Adrenal gland (tissue), 12 donors: Measurements from ENCODE around the gene GNG2. TPM values are rescaled to one million over a fixed set of nuclear protein-coding genes. Genes with fewer than 3 reads are reported as not detected.

Experiments used
- DNase-seq, 7 donors: peaks; one replicate each; pipeline ENCODE4 v3.0.0-alpha.2; 2019 to 2020
- H3K27ac ChIP-seq, 5 donors: fragments of 200-600 bp; sonication (generic) in 4 of 5; 1 replicate in 3 of 5; 2 replicates in 2 of 5; pipeline versions ENCODE4 v1.5.1 to v1.8.0; 2016 to 2020; ENCODE audit warnings: mild to moderate bottlenecking in 1 of 5
- H3K27me3 ChIP-seq: fragments of 200-600 bp; 2 replicates; pipeline ENCODE4 v1.8.0; 2021
- H3K36me3 ChIP-seq, 2 donors: fragments of 200-600 bp; replicated peaks in 1 of 2; 1 replicate in 1 of 2; 2 replicates in 1 of 2; pipeline versions ENCODE4 v1.5.1 to v1.8.0; 2018 to 2022
- H3K4me1 ChIP-seq, 2 donors: fragments of 200-600 bp; replicated peaks in 1 of 2; 1 replicate in 1 of 2; 2 replicates in 1 of 2; pipeline versions ENCODE4 v1.5.1 to v1.8.0; 2018 to 2021
- H3K4me3 ChIP-seq, 4 donors: fragments of 200-600 bp; sonication (generic) in 3 of 4; one replicate each; pipeline ENCODE4 v1.5.1; 2016 to 2018
- H3K9me3 ChIP-seq, 3 donors: fragments of 200-600 bp; sonication (generic) in 1 of 3; replicated peaks in 1 of 3; 1 replicate in 2 of 3; 2 replicates in 1 of 3; pipeline versions ENCODE4 v1.5.1 to v1.8.0; 2016 to 2021
- CTCF ChIP-seq, 6 experiments: fragments of 450-650 bp in 4 of 6; fragments of 200-600 bp in 2 of 6; sonication (generic) in 1 of 6; IDR thresholded peaks; 1 replicate in 5 of 6; 2 replicates in 1 of 6; pipeline versions ENCODE4 v1.5.1 to v1.8.0; 2016 to 2021; ENCODE audit warnings: antibody characterized with exemption in 6 of 6, mild to moderate bottlenecking in 2 of 6, moderate library complexity in 1 of 6
- POLR2A ChIP-seq, 2 donors: fragments of 450-650 bp; IDR thresholded peaks; one replicate each; pipeline ENCODE4 v1.6.1; 2017; ENCODE audit warnings: antibody characterized with exemption in 2 of 2, mild to moderate bottlenecking in 2 of 2, moderate library complexity in 1 of 2
- WGBS, 4 donors: extraction: QIAGEN DNeasy Blood & Tissue Kit in 2 of 4; methylation state at CpG; one replicate each; pipeline versions ENCODE4 v1.1.5 to v1.1.7; 2013 to 2017; 5-methylcytosine and 5-hydroxymethylcytosine counted together
- intact Hi-C, 2 donors: fragments of 100-400 bp; cut with DNase I; formaldehyde crosslinking; loops; one replicate each; pipeline versions ENCODE4 v1.14.1 to v1.15.0; 2022 to 2023
- polyA plus RNA-seq, 3 donors: library from polyadenylated mRNA; stranded (reverse); fragments of 200-250 nt in 2 of 3; fragments of 350-450 nt in 1 of 3; fragmentation: Illumina TruSeq in 1 of 3; extraction: RNeasy Lipid Tissue Mini Kit (QIAGEN cat#74804) in 1 of 3; gene quantifications; one replicate each; pipeline ENCODE4 v1.2.3, GENCODE V29; 2013 to 2014
- total RNA-seq, 9 donors: library from RNA; depleted of rRNA in 4 of 9; stranded (reverse); fragments of >200 nt in 4 of 9; fragments of 120-200 nt in 1 of 9; fragmentation: NEBNext Ultra II Directional in 1 of 9; extraction: Animal tissue kit (Norgen Biotek cat#: 25700) in 1 of 9; gene quantifications; one replicate each; pipeline versions ENCODE4 v1.1.0 to v1.2.4, GENCODE V29; 2013 to 2023
- donor health status: healthy with polysubstance abuse.
- donor health status: Bipolar disorder and iron deficiency.
- donor health status: DM: yes; HTN: yes; CAD: no.
- donor health status: DM: no; HTN: no; CAD: no.
- donor health status: DM: no; HTN: no; CAD: no.
- donor health status: DM: yes; HTN: yes; CAD: no.

The GNG2 gene
- total and polyA plus RNA-seq, 12 donors: 6.7 to 61.4 (median 20.7) TPM

GRCh38 chr14:51859131-51859530 lies 1.3 kb upstream of the GNG2 start:
- TF ChIP-seq CTCF (IDR thresholded peaks at IDR 0.05): no peak
- TF ChIP-seq POLR2A (IDR thresholded peaks at IDR 0.05): no peak
- peaks cover 13 to 29% of the 10 kb centered on the region in 2 donors for H3K4me1 ChIP-seq
- WGBS, 4 donors: 82 to 88% (median 86%) methylated on average over 5 of the region's 5 CpGs
- H3K9me3 ChIP-seq: no peaks in the 10 kb centered on the region
- H3K27me3 ChIP-seq: no peaks in the 10 kb centered on the region
- H3K36me3 ChIP-seq: no peaks in the 10 kb centered on the region
- DNase-seq: no peak
- intact Hi-C loops: no loop called here
- no peak overlapping the region for H3K27ac ChIP-seq
- H3K4me3 ChIP-seq: no peak overlapping the region

GRCh38 chr14:51860825-51861499 lies 550 bp downstream of the GNG2 start:
- Histone ChIP-seq H3K27ac (peak overlapping the region in 3 of 5 donors; percentile 30 to 70 (median 33)), H3K9me3 (no peaks in the 10 kb centered on the region), H3K27me3 (no peaks in the 10 kb centered on the region), H3K36me3 (no peaks in the 10 kb centered on the region), H3K4me3 (peak overlapping the region in 2 of 4 donors; percentile 33 to 54), H3K4me1 (peaks cover 7 to 24% of the 10 kb centered on the region in 2 donors)
- WGBS, 4 donors: 6 to 13% (median 9%) methylated on average over 12 of the region's 12 CpGs
- intact Hi-C loops: no loop called here
- TF ChIP-seq CTCF (IDR thresholded peaks at IDR 0.05) (no peak), POLR2A (IDR thresholded peaks at IDR 0.05) (no peak)
- no peak for DNase-seq

- TF ChIP-seq POLR2A (IDR thresholded peaks at IDR 0.05) (no peak), CTCF (IDR thresholded peaks at IDR 0.05) (no peak)
- intact Hi-C loops: no loop called here
- no peak for DNase-seq
- Histone ChIP-seq H3K4me1 (peaks cover 7 to 24% of the 10 kb centered on the region in 2 donors), H3K4me3 (peak overlapping the region in 1 of 4 donors; percentile 54), H3K36me3 (no peaks in the 10 kb centered on the region), H3K27ac (no peak overlapping the region), H3K27me3 (no peaks in the 10 kb centered on the region), H3K9me3 (no peaks in the 10 kb centered on the region)
- WGBS, 4 donors: 59 to 72% (median 68%) methylated on average over 5 of the region's 5 CpGs
These were observed 1.9 kb downstream of the GNG2 start for GRCh38 chr14:51862176-51862796.

- Histone ChIP-seq H3K36me3 (no peaks in the 10 kb centered on the region), H3K9me3 (no peaks in the 10 kb centered on the region), H3K27me3 (no peaks in the 10 kb centered on the region), H3K4me1 (peaks cover 7 to 24% of the 10 kb centered on the region in 2 donors), H3K27ac (no peak overlapping the region), H3K4me3 (peak overlapping the region in 1 of 4 donors; percentile 54)
- no peak for DNase-seq
- intact Hi-C loops: no loop called here
- TF ChIP-seq POLR2A (IDR thresholded peaks at IDR 0.05) (no peak), CTCF (IDR thresholded peaks at IDR 0.05) (no peak)
- 80 to 100% (median 86%) methylated on average over 1 of the region's 1 CpG for WGBS, 4 donors
These were observed 2.4 kb downstream of the GNG2 start for GRCh38 chr14:51862860-51863259.
